Measurements from ENCODE around the gene PPP2R2B.

DNA sequence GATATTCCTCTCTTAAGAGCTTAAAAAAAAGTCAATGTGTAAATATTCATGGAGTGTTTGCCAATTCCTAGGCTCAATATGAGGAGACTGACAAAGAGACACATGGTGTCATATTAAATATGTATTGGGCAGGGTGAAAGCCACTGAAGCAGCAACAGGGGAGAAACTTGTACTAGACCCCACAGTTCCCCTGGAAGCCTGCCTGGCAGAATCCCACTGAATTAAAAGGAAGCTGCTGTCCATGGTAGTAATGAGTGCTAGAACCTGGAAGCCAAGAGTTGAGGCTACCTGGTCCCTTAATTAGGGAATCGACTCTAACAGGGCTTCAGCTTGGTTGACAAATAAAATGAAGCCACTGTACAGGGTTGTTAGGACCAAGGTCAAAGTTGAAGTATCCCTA lies 233.2 kb downstream of the PPP2R2B start:
- TF ChIP-seq, protein P1, sequence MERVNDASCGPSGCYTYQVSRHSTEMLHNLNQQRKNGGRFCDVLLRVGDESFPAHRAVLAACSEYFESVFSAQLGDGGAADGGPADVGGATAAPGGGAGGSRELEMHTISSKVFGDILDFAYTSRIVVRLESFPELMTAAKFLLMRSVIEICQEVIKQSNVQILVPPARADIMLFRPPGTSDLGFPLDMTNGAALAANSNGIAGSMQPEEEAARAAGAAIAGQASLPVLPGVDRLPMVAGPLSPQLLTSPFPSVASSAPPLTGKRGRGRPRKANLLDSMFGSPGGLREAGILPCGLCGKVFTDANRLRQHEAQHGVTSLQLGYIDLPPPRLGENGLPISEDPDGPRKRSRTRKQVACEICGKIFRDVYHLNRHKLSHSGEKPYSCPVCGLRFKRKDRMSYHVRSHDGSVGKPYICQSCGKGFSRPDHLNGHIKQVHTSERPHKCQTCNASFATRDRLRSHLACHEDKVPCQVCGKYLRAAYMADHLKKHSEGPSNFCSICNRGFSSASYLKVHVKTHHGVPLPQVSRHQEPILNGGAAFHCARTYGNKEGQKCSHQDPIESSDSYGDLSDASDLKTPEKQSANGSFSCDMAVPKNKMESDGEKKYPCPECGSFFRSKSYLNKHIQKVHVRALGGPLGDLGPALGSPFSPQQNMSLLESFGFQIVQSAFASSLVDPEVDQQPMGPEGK (CRISPR knock-in tag; IDR thresholded peaks at IDR 0.05; ENCODE audit: borderline replicate concordance), result no peak
- no peak for TF ChIP-seq CSDC2 (CRISPR knock-in tag; IDR thresholded peaks at IDR 0.05)
- TF ChIP-seq ZNF8 (CRISPR knock-in tag; IDR thresholded peaks at IDR 0.05), result no peak
- TF ChIP-seq TCF4 (CRISPR knock-in tag; IDR thresholded peaks at IDR 0.05; ENCODE audit: borderline replicate concordance), result no peak
- TF ChIP-seq, protein P2, sequence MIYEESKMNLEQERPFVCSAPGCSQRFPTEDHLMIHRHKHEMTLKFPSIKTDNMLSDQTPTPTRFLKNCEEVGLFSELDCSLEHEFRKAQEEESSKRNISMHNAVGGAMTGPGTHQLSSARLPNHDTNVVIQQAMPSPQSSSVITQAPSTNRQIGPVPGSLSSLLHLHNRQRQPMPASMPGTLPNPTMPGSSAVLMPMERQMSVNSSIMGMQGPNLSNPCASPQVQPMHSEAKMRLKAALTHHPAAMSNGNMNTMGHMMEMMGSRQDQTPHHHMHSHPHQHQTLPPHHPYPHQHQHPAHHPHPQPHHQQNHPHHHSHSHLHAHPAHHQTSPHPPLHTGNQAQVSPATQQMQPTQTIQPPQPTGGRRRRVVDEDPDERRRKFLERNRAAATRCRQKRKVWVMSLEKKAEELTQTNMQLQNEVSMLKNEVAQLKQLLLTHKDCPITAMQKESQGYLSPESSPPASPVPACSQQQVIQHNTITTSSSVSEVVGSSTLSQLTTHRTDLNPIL (CRISPR knock-in tag; IDR thresholded peaks at IDR 0.05; ENCODE audit: low read depth), result no peak

All from SK-N-SH treated with all-trans-retinoic acid at 6 μM for 48 hours (cell line).